Psoas muscle (tissue), 8 donors: ENCODE data around the gene NRP2. TPM values are rescaled to one million over a fixed set of nuclear protein-coding genes. Genes with fewer than 3 reads are reported as not detected.

ENCODE experiments used
- ATAC-seq, 4 donors: fragments of 200-7000 bp; cut with Tn5 transposase; one replicate each; pipeline ENCODE4 v1.9.1; 2020; ENCODE audit warnings: moderate library complexity in 3 of 4, mild to moderate bottlenecking in 2 of 4
- DNase-seq, 2 donors: peaks; one replicate each; pipeline ENCODE4 v3.0.0-alpha.2; 2020
- H3K27ac ChIP-seq: fragments of 200-600 bp; one replicate; pipeline ENCODE4 v1.8.0; 2022
- H3K27me3 ChIP-seq, 3 donors: fragments of 200-600 bp in 1 of 3; one replicate each; pipeline versions ENCODE4 v1.6.1 to v1.8.0; 2013 to 2022; ENCODE audit warnings: low read length in 2 of 3, mild to moderate bottlenecking in 2 of 3, moderate library complexity in 1 of 3; ENCODE audit not compliant: insufficient read depth in 3 of 3
- H3K36me3 ChIP-seq, 2 donors: fragments of 200-600 bp in 1 of 2; one replicate each; pipeline versions ENCODE4 v1.6.1 to v1.8.0; 2013 to 2022; ENCODE audit warnings: low read depth in 1 of 2, mild to moderate bottlenecking in 1 of 2, moderate library complexity in 1 of 2; ENCODE audit not compliant: insufficient read depth in 1 of 2
- H3K4me1 ChIP-seq: fragments of 200-600 bp; one replicate; pipeline ENCODE4 v1.8.0; 2022
- H3K4me3 ChIP-seq: fragments of 200-600 bp; one replicate; pipeline ENCODE4 v1.8.0; 2022; ENCODE audit warnings: mild to moderate bottlenecking
- H3K9me3 ChIP-seq: fragments of 200-600 bp; one replicate; pipeline ENCODE4 v1.8.0; 2022
- CTCF ChIP-seq: fragments of 200-600 bp; IDR thresholded peaks from one replicate; pipeline ENCODE4 v1.8.0; 2022; ENCODE audit warnings: antibody characterized with exemption
- WGBS, 3 donors: extraction: QIAGEN DNeasy Blood & Tissue Kit; methylation state at CpG; one replicate each; pipeline versions ENCODE4 v1.1.6 to v1.1.7; 2013; 5-methylcytosine and 5-hydroxymethylcytosine counted together
- intact Hi-C, 2 donors: fragments of 100-400 bp; cut with DNase I; formaldehyde crosslinking; loops; one replicate each; pipeline versions ENCODE4 v1.11.0 to v1.14.2; 2022
- polyA plus RNA-seq, 3 donors: library from polyadenylated mRNA; stranded (reverse); fragments of 200-250 nt; gene quantifications; one replicate each; pipeline ENCODE4 v1.2.3, GENCODE V29; 2013
- total RNA-seq, 4 donors: library from RNA; stranded (reverse); fragmentation: NEBNext Ultra II Directional in 2 of 4; extraction: Animal tissue kit (Norgen Biotek cat#: 25700) in 2 of 4; gene quantifications; one replicate each; pipeline versions ENCODE4 v1.2.1 to v1.2.4, GENCODE V29; 2021 to 2023
- donor health status: healthy with polysubstance abuse.
- donor health status: DM: no; HTN: no; CAD: no; lungs with moderate emphysema.
- donor health status: Bipolar disorder and iron deficiency.
- donor health status: healthy.
- donor health status: DM: yes; HTN: yes; CAD: no.
- donor health status: DM: no; HTN: no; CAD: no.
- donor health status: DM: no; HTN: no; CAD: no.
- donor health status: DM: yes; HTN: yes; CAD: no.

Gene NRP2
- total and polyA plus RNA-seq, 7 donors = 0.67 to 6.9 (median 2.4) TPM

GRCh38 chr2:205714058-205714776, 31.9 kb downstream of the NRP2 start:
- no peak for TF ChIP-seq CTCF
- no peak overlapping the region for H3K27ac ChIP-seq
- WGBS, 3 donors = 68 to 75% (median 73%) methylated on average over 5 of the region's 5 CpGs

GRCh38 chr2:205714789-205715720, 32.8 kb downstream of the NRP2 start:
- Histone ChIP-seq H3K36me3 (no peaks in the 10 kb centered on the region), H3K27me3 (no peaks in the 10 kb centered on the region), H3K27ac (no peak overlapping the region), H3K4me3 (no peak overlapping the region), H3K4me1 (no peaks in the 10 kb centered on the region), H3K9me3 (no peaks in the 10 kb centered on the region)
- no peak for ATAC-seq
- WGBS, 3 donors = 79 to 88% (median 82%) methylated on average over 13 of the region's 13 CpGs
- DNase-seq = no peak
- TF ChIP-seq CTCF = no peak
- intact Hi-C loops = no loop called here

More at GRCh38 chr2:205714058-205714776, 31.9 kb downstream of the NRP2 start:
- no peaks in the 10 kb centered on the region for H3K9me3 ChIP-seq
- no peaks in the 10 kb centered on the region for H3K27me3 ChIP-seq
- DNase-seq (no peak), ATAC-seq (no peak)
- H3K4me1 ChIP-seq = no peaks in the 10 kb centered on the region
- no peaks in the 10 kb centered on the region for H3K36me3 ChIP-seq
- no peak overlapping the region for H3K4me3 ChIP-seq
- intact Hi-C loops = no loop called here

DNA sequence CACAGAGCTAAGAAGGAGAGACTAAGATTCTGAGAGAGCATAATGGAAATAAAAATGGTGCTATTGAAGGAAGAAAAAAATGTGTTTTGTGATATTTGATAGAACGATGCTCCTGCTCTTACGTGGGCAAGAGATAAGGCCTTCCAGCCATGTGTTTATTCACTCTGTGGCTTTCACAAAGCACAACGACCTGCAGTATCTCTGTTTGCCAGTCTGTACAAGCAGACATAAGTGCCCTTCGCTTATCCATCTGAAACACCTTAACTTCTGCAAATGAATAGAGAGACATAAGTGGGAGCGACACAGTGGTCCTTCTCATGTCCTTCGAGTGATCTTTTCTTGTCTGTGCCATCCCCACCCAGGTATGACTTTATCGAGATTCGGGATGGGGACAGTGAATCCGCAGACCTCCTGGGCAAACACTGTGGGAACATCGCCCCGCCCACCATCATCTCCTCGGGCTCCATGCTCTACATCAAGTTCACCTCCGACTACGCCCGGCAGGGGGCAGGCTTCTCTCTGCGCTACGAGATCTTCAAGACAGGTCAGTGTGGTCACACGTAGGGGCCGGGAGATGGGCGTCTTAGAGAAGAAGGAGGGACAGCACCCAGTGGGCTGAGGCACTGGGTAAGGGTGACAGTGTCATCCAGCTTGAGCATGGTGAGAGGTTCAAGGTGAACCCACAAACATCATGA, 33.7 kb downstream of the NRP2 start:
- no peak for ATAC-seq
- intact Hi-C loops = no loop called here
- 79 to 84% (median 84%) methylated on average over 20 of the region's 20 CpGs for WGBS, 3 donors
- H3K36me3 ChIP-seq = no peaks in the 10 kb centered on the region
- no peaks in the 10 kb centered on the region for H3K27me3 ChIP-seq
- no peaks in the 10 kb centered on the region for H3K4me1 ChIP-seq
- H3K27ac ChIP-seq = no peak overlapping the region
- no peak for TF ChIP-seq CTCF
- DNase-seq = no peak
- H3K9me3 ChIP-seq = no peaks in the 10 kb centered on the region
- H3K4me3 ChIP-seq = no peak overlapping the region

GRCh38 chr2:205717175-205717846, 35.0 kb downstream of the NRP2 start:
- Histone ChIP-seq H3K9me3 (no peaks in the 10 kb centered on the region), H3K27me3 (no peaks in the 10 kb centered on the region), H3K36me3 (no peaks in the 10 kb centered on the region), H3K4me1 (no peaks in the 10 kb centered on the region), H3K4me3 (no peak overlapping the region), H3K27ac (no peak overlapping the region)
- no peak for TF ChIP-seq CTCF
- DNase-seq (no peak), ATAC-seq (no peak)
- WGBS, 3 donors = 82 to 86% (median 83%) methylated on average over 10 of the region's 10 CpGs
- intact Hi-C loops = no loop called here
